Body of pancreas (tissue), 4 donors: ENCODE data around the gene DNAH8. TPM values are rescaled to one million over a fixed set of nuclear protein-coding genes. Genes with fewer than 3 reads are reported as not detected.

Experiments used
- ATAC-seq: fragments of 150-250 bp; one replicate; pipeline ENCODE4 v1.9.1; 2016
- DNase-seq, 4 donors: peaks; one replicate each; pipeline ENCODE4 v3.0.0-alpha.2; 2019
- H3K27ac ChIP-seq, 4 donors: fragments of 200-600 bp; sonication (generic); 1 replicate in 3 of 4; 2 replicates in 1 of 4; pipeline versions ENCODE4 v1.5.1 to v1.6.1; 2016 to 2019; ENCODE audit warnings: mild to moderate bottlenecking in 1 of 4, mixed read lengths in 1 of 4, moderate library complexity in 1 of 4
- H3K27me3 ChIP-seq, 2 donors: fragments of 200-600 bp; sonication (generic); one replicate each; pipeline ENCODE4 v1.6.0; 2016; ENCODE audit warnings: mild to moderate bottlenecking in 1 of 2
- H3K36me3 ChIP-seq, 2 donors: fragments of 200-600 bp; sonication (generic); replicated peaks in 1 of 2; 2 replicates each; pipeline ENCODE4 v1.5.1; 2016; ENCODE audit warnings: low read depth in 2 of 2; ENCODE audit not compliant: insufficient read depth in 1 of 2
- H3K4me1 ChIP-seq: fragments of 200-600 bp; sonication (generic); one replicate; pipeline ENCODE4 v1.6.0; 2016
- H3K4me3 ChIP-seq, 2 donors: fragments of 200-600 bp; sonication (generic); 1 replicate in 1 of 2; 2 replicates in 1 of 2; pipeline ENCODE4 v1.5.1; 2016 to 2019
- H3K9me3 ChIP-seq, 3 donors: fragments of 200-600 bp; sonication (generic); 1 replicate in 2 of 3; 2 replicates in 1 of 3; pipeline ENCODE4 v1.5.1; 2016
- CTCF ChIP-seq, 7 experiments: fragments of 450-650 bp in 4 of 7; fragments of 200-600 bp in 3 of 7; sonication (generic) in 3 of 7; IDR thresholded peaks; one replicate each; pipeline ENCODE4 v1.5.1; 2016 to 2019; ENCODE audit warnings: antibody characterized with exemption in 7 of 7
- POLR2A ChIP-seq, 3 donors: fragments of 450-650 bp; IDR thresholded peaks; one replicate each; pipeline ENCODE4 v1.6.1; 2016; ENCODE audit warnings: antibody characterized with exemption in 3 of 3, mild to moderate bottlenecking in 2 of 3
- WGBS, 2 donors: methylation state at CpG; one replicate each; pipeline ENCODE4 v1.1.5; 2017; 5-methylcytosine and 5-hydroxymethylcytosine counted together
- intact Hi-C: fragments of 100-400 bp; cut with DNase I; formaldehyde crosslinking; loops from one replicate; pipeline ENCODE4 v1.15.1; 2023
- total RNA-seq, 2 donors: library from RNA; depleted of rRNA; stranded (reverse); fragments of >200 nt; gene quantifications; one replicate each; pipeline ENCODE4 v1.1.0, GENCODE V29; 2016

DNAH8 gene
- total RNA-seq, 2 donors from 2014 or later, result not detected

- WGBS, 2 donors, result 61 to 84% methylated on average over 3 of the region's 3 CpGs
- Histone ChIP-seq H3K9me3 (no peaks in the 10 kb centered on the region), H3K4me3 (no peak overlapping the region), H3K4me1 (no peaks in the 10 kb centered on the region), H3K27ac (no peak overlapping the region), H3K27me3 (no peaks in the 10 kb centered on the region), H3K36me3 (no peaks in the 10 kb centered on the region)
- no peak for ATAC-seq
- TF ChIP-seq CTCF (IDR thresholded peaks at IDR 0.05) (no peak), POLR2A (IDR thresholded peaks at IDR 0.05) (no peak)
- intact Hi-C loops, result no loop called here
- no peak for DNase-seq
Measured at GRCh38 chr6:38818691-38819090, 103.6 kb downstream of the DNAH8 start.

GRCh38 chr6:38822963-38823362, 107.9 kb downstream of the DNAH8 start:
- Histone ChIP-seq H3K27me3 (no peaks in the 10 kb centered on the region), H3K4me3 (no peak overlapping the region), H3K27ac (no peak overlapping the region), H3K36me3 (no peaks in the 10 kb centered on the region), H3K4me1 (no peaks in the 10 kb centered on the region), H3K9me3 (no peaks in the 10 kb centered on the region)
- DNase-seq (no peak), ATAC-seq (no peak)
- intact Hi-C loops, result no loop called here
- WGBS, 2 donors, result 87 to 93% methylated on average over 6 of the region's 6 CpGs
- no peak for TF ChIP-seq CTCF (IDR thresholded peaks at IDR 0.05)

- Histone ChIP-seq H3K4me1 (no peaks in the 10 kb centered on the region), H3K27ac (no peak overlapping the region), H3K36me3 (no peaks in the 10 kb centered on the region), H3K4me3 (no peak overlapping the region), H3K27me3 (no peaks in the 10 kb centered on the region), H3K9me3 (no peaks in the 10 kb centered on the region)
- no peak for DNase-seq
- ATAC-seq, result no peak
- TF ChIP-seq POLR2A (IDR thresholded peaks at IDR 0.05) (no peak), CTCF (IDR thresholded peaks at IDR 0.05) (no peak)
- WGBS, 2 donors, result 73 to 76% methylated on average over 5 of the region's 5 CpGs
- intact Hi-C loops, result no loop called here
Measured at GRCh38 chr6:38824243-38824894, 109.3 kb downstream of the DNAH8 start.

GRCh38 chr6:38827024-38827423, 111.9 kb downstream of the DNAH8 start:
- intact Hi-C loops, result no loop called here
- no peak for TF ChIP-seq POLR2A (IDR thresholded peaks at IDR 0.05)
- no peak for TF ChIP-seq CTCF (IDR thresholded peaks at IDR 0.05)

GRCh38 chr6:38831865-38832264, 116.8 kb downstream of the DNAH8 start:
- Histone ChIP-seq H3K9me3 (no peaks in the 10 kb centered on the region), H3K4me3 (no peak overlapping the region), H3K27me3 (no peaks in the 10 kb centered on the region), H3K36me3 (no peaks in the 10 kb centered on the region), H3K4me1 (no peaks in the 10 kb centered on the region), H3K27ac (no peak overlapping the region)
- DNase-seq, result peak in 2 of 4 donors; percentile 2 to 21
- intact Hi-C loops, result no loop called here
- TF ChIP-seq POLR2A (IDR thresholded peaks at IDR 0.05), result no peak
- no peak for TF ChIP-seq CTCF (IDR thresholded peaks at IDR 0.05)
- no peak for ATAC-seq

More at GRCh38 chr6:38827024-38827423, 111.9 kb downstream of the DNAH8 start:
- Histone ChIP-seq H3K4me1 (no peaks in the 10 kb centered on the region), H3K9me3 (no peaks in the 10 kb centered on the region), H3K27ac (no peak overlapping the region), H3K36me3 (no peaks in the 10 kb centered on the region), H3K4me3 (no peak overlapping the region), H3K27me3 (no peaks in the 10 kb centered on the region)
- ATAC-seq (no peak), DNase-seq (no peak)
- 53 to 59% methylated on average over 2 of the region's 2 CpGs for WGBS, 2 donors
